Panc1 (cell line): ENCODE measurements around the gene INPP5E. TPM values are rescaled to one million over a fixed set of nuclear protein-coding genes. Genes with fewer than 3 reads are reported as not detected.

Source experiments
- ATAC-seq: fragments of 200-7000 bp; cut with Tn5 transposase; 2 replicates; pipeline ENCODE4 v1.9.1; 2020; ENCODE audit warnings: mild to moderate bottlenecking, moderate library complexity
- BruUV-seq: library from RNA; stranded (reverse); fragments of 400-500 nt; replicated peaks from 2 replicates; lab custom pipeline; 2021; lab: Mats Ljungman, UMichigan
- CTCF ChIA-PET: fragments of 300-600 bp; sonication (Branson Sonifier 250); formaldehyde crosslinking; loops from one replicate; lab custom pipeline; 2022; ENCODE audit warnings: antibody characterized with exemption; lab: Charles Lee
- POLR2A ChIA-PET: fragments of 300-600 bp; sonication (Branson Sonifier 250); formaldehyde crosslinking; loops from one replicate; lab custom pipeline; 2022; ENCODE audit warnings: antibody characterized with exemption; lab: Charles Lee
- DNase-seq: peaks from one replicate; pipeline ENCODE4 v3.0.0-alpha.2; 2010; ENCODE audit warnings: low read depth, low spot score
- H3K27ac ChIP-seq: 2 replicates; pipeline ENCODE4 v1.5.1; 2011; ENCODE audit warnings: mild to moderate bottlenecking, low read length, inconsistent platforms
- H3K27me3 ChIP-seq: fragments of 200-500 bp; sonication (Bioruptor generic); 2 replicates; pipeline ENCODE4 v1.6.0; 2014; ENCODE audit warnings: low read length, inconsistent platforms; ENCODE audit not compliant: control insufficient read depth, insufficient read depth
- H3K36me3 ChIP-seq: fragments of 200-500 bp; sonication (Bioruptor generic); 2 replicates; pipeline ENCODE4 v1.5.1; 2014; ENCODE audit warnings: inconsistent platforms, mild to moderate bottlenecking, low read length, moderate library complexity; ENCODE audit not compliant: control insufficient read depth, insufficient read depth
- H3K4me1 ChIP-seq: 2 replicates; pipeline ENCODE4 v1.5.1; 2011; ENCODE audit warnings: inconsistent platforms, mild to moderate bottlenecking, low read length, moderate library complexity; ENCODE audit not compliant: control insufficient read depth, insufficient read depth
- H3K4me3 ChIP-seq, 2 experiments: 2 replicates each; pipeline ENCODE4 v1.5.1; 2011 to 2012; ENCODE audit warnings: low read depth in 2 of 2, low read length in 2 of 2, mild to moderate bottlenecking in 2 of 2, inconsistent platforms in 1 of 2, moderate library complexity in 1 of 2
- H3K9me3 ChIP-seq: fragments of 200-500 bp; sonication (Bioruptor generic); 2 replicates; pipeline ENCODE4 v1.5.1; 2014; ENCODE audit warnings: low read depth, mild to moderate bottlenecking, inconsistent platforms, low read length, moderate library complexity; ENCODE audit not compliant: control insufficient read depth, insufficient read depth
- CTCF ChIP-seq: fragments of 450-650 bp; IDR thresholded peaks from 2 replicates; pipeline ENCODE4 v1.5.1; 2017; ENCODE audit warnings: mild to moderate bottlenecking
- POLR2AphosphoS5 ChIP-seq: IDR thresholded peaks from 2 replicates; pipeline ENCODE4 v1.6.1; 2012; ENCODE audit warnings: mild to moderate bottlenecking, low read depth, low read length, moderate library complexity
- REST ChIP-seq, 2 experiments: IDR thresholded peaks; 2 replicates each; pipeline ENCODE4 v1.6.1; 2011 to 2012; ENCODE audit warnings: low read depth in 2 of 2, control low read depth in 1 of 2, low read length in 1 of 2, mild to moderate bottlenecking in 1 of 2, moderate library complexity in 1 of 2; ENCODE audit not compliant: insufficient read depth in 1 of 2
- SIN3A ChIP-seq: IDR thresholded peaks from 2 replicates; pipeline ENCODE4 v1.6.1; 2012; ENCODE audit warnings: low read depth, mild to moderate bottlenecking, low read length, moderate library complexity, borderline replicate concordance; ENCODE audit not compliant: insufficient read depth
- TCF7L2 ChIP-seq: IDR thresholded peaks from 2 replicates; pipeline ENCODE4 v1.6.1; 2011; ENCODE audit warnings: mild to moderate bottlenecking, low read depth, low read length, inconsistent platforms
- in situ Hi-C: cut with HindIII; loops from 2 replicates; pipeline ENCODE4 v1.10.0; 2016; ENCODE audit warnings: low sequenced_read_pairs, low pct_unique_long_range_greater_than_20kb
- intact Hi-C: fragments of 100-400 bp; cut with micrococcal nuclease; formaldehyde crosslinking; loops from one replicate; pipeline ENCODE4 v1.10.0; 2022; ENCODE audit not compliant: unreplicated experiment
- total RNA-seq: library from RNA; stranded (reverse); gene quantifications from one replicate; pipeline ENCODE4 v1.2.1, GENCODE V29; 2021; ENCODE audit not compliant: unreplicated experiment

INPP5E gene
- total RNA-seq, 1 experiment from 2014 or later: 14.1 TPM

- ChIA-PET POLR2A (no interaction called here), CTCF (no interaction called here)
- in situ Hi-C loops: no loop called here
- intact Hi-C loops: no loop called here
- BruUV-seq: no TSS peak
- no peak for DNase-seq
- ATAC-seq: no peak
- H3K27me3 ChIP-seq: no peaks in the 10 kb centered on the region
- no peak overlapping the region for H3K4me3 ChIP-seq
- no peak for TF ChIP-seq REST (IDR thresholded peaks at IDR 0.05; ENCODE audit: insufficient read depth in 1 of 2, low read depth in 2 of 2, low read length in 1 of 2)
- TF ChIP-seq TCF7L2: no peak
- TF ChIP-seq POLR2AphosphoS5: no peak
- no peak for TF ChIP-seq SIN3A
- TF ChIP-seq CTCF: no peak
- no peak overlapping the region for H3K27ac ChIP-seq
- peaks cover 15% of the 10 kb centered on the region for H3K36me3 ChIP-seq
- H3K9me3 ChIP-seq: no peaks in the 10 kb centered on the region
- H3K4me1 ChIP-seq: peaks cover 6% of the 10 kb centered on the region
These were observed 26.7 kb downstream of the INPP5E start for GRCh38 chr9:136412962-136413361.

GRCh38 chr9:136411378-136411777 is 28.3 kb downstream of the INPP5E start:
- intact Hi-C loops (no loop called here), in situ Hi-C loops (no loop called here)
- ChIA-PET CTCF (no interaction called here), POLR2A (no interaction called here)
- H3K4me3 ChIP-seq: peak overlapping the region; percentile 87 to 93
- no peak for TF ChIP-seq POLR2AphosphoS5
- TF ChIP-seq REST (IDR thresholded peaks at IDR 0.05; ENCODE audit: insufficient read depth in 1 of 2, low read depth in 2 of 2, low read length in 1 of 2): no peak
- no peak for TF ChIP-seq TCF7L2
- TF ChIP-seq SIN3A: no peak
- TF ChIP-seq CTCF: no peak
- no peaks in the 10 kb centered on the region for H3K27me3 ChIP-seq
- BruUV-seq: TSS peak; percentile 90
- H3K27ac ChIP-seq: peak overlapping the region; percentile 83
- ATAC-seq (no peak), DNase-seq (no peak)
- no peaks in the 10 kb centered on the region for H3K9me3 ChIP-seq
- peaks cover 12% of the 10 kb centered on the region for H3K36me3 ChIP-seq
- peaks cover 6% of the 10 kb centered on the region for H3K4me1 ChIP-seq
